Upper lobe of left lung (tissue), 4 donors: Measurements from ENCODE around the gene CCNJL.
A peak's percentile ranks its signal among the peaks of the same experiment; 100 is the strongest.

Experiments
- CTCF ChIP-seq, 6 experiments: fragments of 450-650 bp in 4 of 6; fragments of 200-600 bp in 2 of 6; sonication (generic) in 2 of 6; IDR thresholded peaks; one replicate each; pipeline ENCODE4 v1.5.1; 2016 to 2019; ENCODE audit warnings: antibody characterized with exemption in 6 of 6
- EP300 ChIP-seq, 4 donors: sonication (generic); formaldehyde crosslinking; IDR thresholded peaks; one replicate each; pipeline ENCODE4 v1.5.1; 2017; ENCODE audit warnings: antibody characterized with exemption in 4 of 4, control low read depth in 2 of 4
- POLR2A ChIP-seq, 4 donors: fragments of 450-650 bp; IDR thresholded peaks; one replicate each; pipeline ENCODE4 v1.5.1; 2016 to 2017; ENCODE audit warnings: antibody characterized with exemption in 4 of 4, mild to moderate bottlenecking in 2 of 4
- POLR2AphosphoS5 ChIP-seq, 2 donors: sonication (generic); formaldehyde crosslinking; IDR thresholded peaks; one replicate each; pipeline ENCODE4 v1.5.1; 2017; ENCODE audit warnings: antibody characterized with exemption in 2 of 2

DNA sequence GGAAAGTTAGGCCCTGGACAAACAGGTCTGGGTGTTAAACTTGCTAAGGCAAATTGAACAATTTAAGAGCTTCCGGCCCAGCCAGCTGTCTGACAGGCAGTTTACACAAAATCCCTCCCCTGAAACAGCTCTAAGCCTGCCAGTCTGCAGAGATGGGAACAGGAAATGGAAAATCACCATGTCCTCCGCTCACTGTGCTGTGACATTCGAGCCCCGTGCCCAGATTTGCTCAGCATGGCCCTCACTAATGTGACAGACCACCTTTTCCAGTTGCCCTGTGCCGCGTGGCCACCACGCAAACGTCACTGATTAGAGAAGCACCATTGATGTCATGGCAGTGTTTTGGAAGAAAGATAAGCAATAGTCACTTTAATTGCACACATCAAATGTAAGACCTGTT lies 41.0 kb downstream of the CCNJL start:
- TF ChIP-seq POLR2A (IDR thresholded peaks at IDR 0.05) (no peak), CTCF (IDR thresholded peaks at IDR 0.05) (no peak), POLR2AphosphoS5 (IDR thresholded peaks at IDR 0.05) (peak in 1 of 2 donors; percentile 38), EP300 (IDR thresholded peaks at IDR 0.05) (no peak)
